Peyer's patch (tissue), 4 donors: ENCODE measurements around the gene RBM20.

ENCODE experiments used
- CTCF ChIP-seq, 6 experiments: fragments of 450-650 bp in 4 of 6; fragments of 200-600 bp in 2 of 6; sonication (generic) in 1 of 6; IDR thresholded peaks; one replicate each; pipeline ENCODE4 v1.5.1; 2017 to 2019; ENCODE audit warnings: antibody characterized with exemption in 6 of 6, mild to moderate bottlenecking in 3 of 6, moderate library complexity in 1 of 6
- POLR2A ChIP-seq, 2 donors: fragments of 450-650 bp; IDR thresholded peaks; one replicate each; pipeline ENCODE4 v1.5.1; 2017; ENCODE audit warnings: antibody characterized with exemption in 2 of 2, mild to moderate bottlenecking in 2 of 2, moderate library complexity in 2 of 2

- TF ChIP-seq CTCF (IDR thresholded peaks at IDR 0.05) (no peak), POLR2A (IDR thresholded peaks at IDR 0.05) (no peak)
Measured at GRCh38 chr10:110733218-110733952, 89.2 kb downstream of the RBM20 start.
